Left lobe of liver (tissue), 1 donor: ENCODE measurements around the gene WFDC6. TPM values are rescaled to one million over a fixed set of nuclear protein-coding genes. Genes with fewer than 3 reads are reported as not detected.

Source experiments
- total RNA-seq: library from RNA; stranded (reverse); gene quantifications from one replicate; pipeline ENCODE4 v1.2.1, GENCODE V29; 2021
- donor health status: DM: no; HTN: yes; CAD: no.

Gene WFDC6
- total RNA-seq, 1 donor from 2014 or later, result not detected

Other genes with a start within 250 kb of the WFDC6 start
- 0.23 TPM for gene RBPJL, start 232.6 kb downstream of the WFDC6 start, total RNA-seq
- gene MATN4, start 231.2 kb downstream of the WFDC6 start, total RNA-seq, result not detected
- gene SDC4, start 191.1 kb downstream of the WFDC6 start, total RNA-seq, result 89.3 TPM
- 16.9 TPM for gene SYS1, start 176.3 kb downstream of the WFDC6 start, total RNA-seq
- gene TP53TG5, start 161.2 kb downstream of the WFDC6 start, total RNA-seq, result not detected
- 2.9 TPM for gene DBNDD2, start 131.2 kb downstream of the WFDC6 start, total RNA-seq
- gene PIGT, start 123.3 kb downstream of the WFDC6 start, total RNA-seq, result 36.0 TPM
- gene WFDC2, start 69.7 kb downstream of the WFDC6 start, total RNA-seq, result 3.7 TPM
- not detected for gene SPINT3, start 23.9 kb downstream of the WFDC6 start, total RNA-seq
- gene EPPIN, start 7.9 kb upstream of the WFDC6 start, total RNA-seq, result not detected
- gene WFDC8, start 39.8 kb upstream of the WFDC6 start, total RNA-seq, result not detected
- not detected for gene WFDC10A, start 90.3 kb upstream of the WFDC6 start, total RNA-seq
- gene WFDC9, start 91.8 kb upstream of the WFDC6 start, total RNA-seq, result not detected
- not detected for gene WFDC11, start 130.8 kb upstream of the WFDC6 start, total RNA-seq
- gene WFDC13, start 162.6 kb upstream of the WFDC6 start, total RNA-seq, result not detected
- not detected for gene WFDC10B, start 165.5 kb upstream of the WFDC6 start, total RNA-seq
- not detected for gene SPINT4, start 182.9 kb upstream of the WFDC6 start, total RNA-seq